HCT116 (cell line): ENCODE measurements around the gene HSPA12A. TPM values are rescaled to one million over a fixed set of nuclear protein-coding genes. Genes with fewer than 3 reads are reported as not detected.

Source experiments
- ATAC-seq: fragments of 200-7000 bp; cut with Tn5 transposase; 2 replicates; pipeline ENCODE4 v1.9.1; 2020; ENCODE audit warnings: mild to moderate bottlenecking, moderate library complexity
- BruUV-seq: library from RNA; stranded (reverse); fragments of 400-500 nt; replicated peaks from 2 replicates; lab custom pipeline; 2021; lab: Mats Ljungman, UMichigan
- CTCF ChIA-PET: fragments of 300-600 bp; sonication (Branson Sonifier 250); formaldehyde crosslinking; loops from one replicate; lab custom pipeline; 2021; ENCODE audit warnings: antibody characterized with exemption; lab: Charles Lee
- POLR2A ChIA-PET: fragments of 300-600, 350-600 bp; sonication (Branson Sonifier 250); formaldehyde crosslinking; loops from one replicate; lab custom pipeline; 2021; ENCODE audit warnings: antibody characterized with exemption; lab: Charles Lee
- RAD21 ChIA-PET, 2 experiments: fragments of 300-600 bp; sonication (Branson Sonifier 250); formaldehyde crosslinking; loops; one replicate each; lab custom pipeline; 2023; ENCODE audit warnings: low total read pairs in 2 of 2; ENCODE audit not compliant: uncharacterized antibody in 2 of 2, unreplicated experiment in 2 of 2, low non-redundant PET in 1 of 2; lab: Charles Lee
- DNase-seq: peaks from one replicate; pipeline ENCODE4 v3.0.0-alpha.2; 2010; ENCODE audit warnings: low read depth, low spot score
- H2AFZ ChIP-seq: fragments of 200-600 bp; shearing (Covaris generic), sonication (generic); 2 replicates; pipeline ENCODE4 v1.6.1; 2017; ENCODE audit warnings: low read depth, mixed run types, mixed read lengths, antibody characterized with exemption, low read length; ENCODE audit not compliant: poor library complexity, severe bottlenecking
- H3K27ac ChIP-seq: 2 replicates; pipeline ENCODE4 v1.5.1; 2012; ENCODE audit warnings: low read depth, low read length
- H3K27me3 ChIP-seq: fragments of 200-600 bp; sonication (generic); 2 replicates; pipeline ENCODE4 v1.6.1; 2016; ENCODE audit warnings: mixed run types, low read length, mixed read lengths; ENCODE audit not compliant: insufficient read depth
- H3K36me3 ChIP-seq, 2 experiments: fragments of 200-500 bp in 1 of 2; fragments of 200-600 bp in 1 of 2; sonication (Bioruptor generic) in 1 of 2; sonication (generic) in 1 of 2; 2 replicates each; pipeline versions ENCODE4 v1.5.1 to v1.6.1; 2014 to 2016; ENCODE audit warnings: low read length in 2 of 2, inconsistent platforms in 1 of 2, mixed read lengths in 1 of 2, mixed run types in 1 of 2; ENCODE audit not compliant: insufficient read depth in 2 of 2, control insufficient read depth in 1 of 2
- H3K4me1 ChIP-seq, 2 experiments: fragments of 200-600 bp in 1 of 2; sonication (generic) in 1 of 2; 2 replicates each; pipeline versions ENCODE4 v1.5.1 to v1.6.1; 2012 to 2017; ENCODE audit warnings: low read length in 2 of 2, inconsistent platforms in 1 of 2, mild to moderate bottlenecking in 1 of 2, mixed read lengths in 1 of 2, mixed run types in 1 of 2, moderate library complexity in 1 of 2; ENCODE audit not compliant: insufficient read depth in 2 of 2, control insufficient read depth in 1 of 2
- H3K4me2 ChIP-seq: fragments of 200-600 bp; sonication (generic); 2 replicates; pipeline ENCODE4 v1.6.1; 2017; ENCODE audit warnings: mixed run types, low read length, mixed read lengths
- H3K4me3 ChIP-seq, 2 experiments: fragments of 200-600 bp in 1 of 2; sonication (generic) in 1 of 2; replicated peaks in 1 of 2; 2 replicates each; pipeline ENCODE4 v1.5.1; 2011 to 2016; ENCODE audit warnings: low read length in 2 of 2, control low read depth in 1 of 2, low read depth in 1 of 2, mild to moderate bottlenecking in 1 of 2, mixed read lengths in 1 of 2, mixed run types in 1 of 2
- H3K79me2 ChIP-seq: fragments of 200-600 bp; sonication (generic); 2 replicates; pipeline ENCODE4 v1.6.1; 2017; ENCODE audit warnings: mild to moderate bottlenecking, mixed run types, low read length, moderate library complexity, mixed read lengths; ENCODE audit not compliant: insufficient read depth
- H3K9ac ChIP-seq: fragments of 200-600 bp; sonication (generic); 2 replicates; pipeline ENCODE4 v1.6.1; 2016; ENCODE audit warnings: low read length, mixed read lengths
- H3K9me2 ChIP-seq: fragments of 200-600 bp; sonication (generic), shearing (Covaris generic); 2 replicates; pipeline ENCODE4 v1.6.1; 2017; ENCODE audit warnings: mixed run types, mild to moderate bottlenecking, moderate library complexity; ENCODE audit not compliant: insufficient read depth
- H3K9me3 ChIP-seq, 2 experiments: fragments of 200-500 bp in 1 of 2; fragments of 200-600 bp in 1 of 2; sonication (Bioruptor generic) in 1 of 2; sonication (generic) in 1 of 2; 2 replicates each; pipeline ENCODE4 v1.6.1; 2014 to 2017; ENCODE audit warnings: low read length in 2 of 2, mixed read lengths in 2 of 2, inconsistent platforms in 1 of 2, low read depth in 1 of 2, mild to moderate bottlenecking in 1 of 2, mixed run types in 1 of 2, moderate library complexity in 1 of 2; ENCODE audit not compliant: control insufficient read depth in 1 of 2, insufficient read depth in 1 of 2
- H4K20me1 ChIP-seq: fragments of 200-600 bp; sonication (generic), shearing (Covaris generic); 2 replicates; pipeline ENCODE4 v1.6.1; 2017; ENCODE audit warnings: mixed run types, mild to moderate bottlenecking, moderate library complexity; ENCODE audit not compliant: insufficient read depth
- CBX3 ChIP-seq: IDR thresholded peaks from 2 replicates; pipeline ENCODE4 v1.6.1; 2012; ENCODE audit warnings: low read depth
- ELF1 ChIP-seq: IDR thresholded peaks from 2 replicates; pipeline ENCODE4 v1.6.1; 2012; ENCODE audit warnings: low read depth, borderline replicate concordance
- EZH2phosphoT487 ChIP-seq: fragments of 200-600 bp; IDR thresholded peaks from 2 replicates; pipeline ENCODE4 v1.6.1; 2018; ENCODE audit warnings: antibody characterized with exemption, borderline replicate concordance
- FOSL1 ChIP-seq: IDR thresholded peaks from 2 replicates; pipeline ENCODE4 v1.6.1; 2012; ENCODE audit warnings: low read depth
- JUND ChIP-seq: IDR thresholded peaks from 2 replicates; pipeline ENCODE4 v1.6.1; 2012
- POLR2AphosphoS5 ChIP-seq: IDR thresholded peaks from 2 replicates; pipeline ENCODE4 v1.6.1; 2011; ENCODE audit warnings: mild to moderate bottlenecking, low read depth, low read length, moderate library complexity
- SIN3A ChIP-seq: IDR thresholded peaks from 2 replicates; pipeline ENCODE4 v1.6.1; 2012; ENCODE audit warnings: low read depth
- SP1 ChIP-seq: IDR thresholded peaks from 2 replicates; pipeline ENCODE4 v1.6.1; 2012; ENCODE audit warnings: low read depth
- SRF ChIP-seq: IDR thresholded peaks from 2 replicates; pipeline ENCODE4 v1.6.1; 2012; ENCODE audit warnings: low read depth
- ZFX ChIP-seq: fragments of 450-650 bp; IDR thresholded peaks from 2 replicates; pipeline ENCODE4 v1.6.1; 2017
- intact Hi-C: fragments of 100-400 bp; cut with micrococcal nuclease; formaldehyde crosslinking; loops from 2 replicates; pipeline ENCODE4 v1.10.0; 2022
- total RNA-seq: library from RNA; stranded (reverse); gene quantifications from one replicate; pipeline ENCODE4 v1.2.1, GENCODE V29; 2021; ENCODE audit not compliant: unreplicated experiment
- TF ChIP-seq, protein P1 (sequence below): IDR thresholded peaks from 2 replicates; pipeline ENCODE4 v1.6.1; 2012; ENCODE audit warnings: low read depth
- TF ChIP-seq, protein P2 (sequence below), 3 experiments: fragments of 200-600 bp in 1 of 3; sonication (generic) in 1 of 3; IDR thresholded peaks in 2 of 3; conservative IDR thresholded peaks in 1 of 3; 2 replicates each; pipeline ENCODE4 v1.5.1; 2012 to 2017; ENCODE audit warnings: low read depth in 2 of 3, low read length in 2 of 3, antibody characterized with exemption in 1 of 3, borderline replicate concordance in 1 of 3, control low read depth in 1 of 3, mild to moderate bottlenecking in 1 of 3, mixed read lengths in 1 of 3, mixed run types in 1 of 3, moderate library complexity in 1 of 3; ENCODE audit not compliant: insufficient read depth in 1 of 3
- TF ChIP-seq, protein P3 (sequence below): IDR thresholded peaks from 2 replicates; pipeline ENCODE4 v1.6.1; 2012

HSPA12A gene
- total RNA-seq, 1 experiment from 2014 or later: 19.8 TPM

DNA sequence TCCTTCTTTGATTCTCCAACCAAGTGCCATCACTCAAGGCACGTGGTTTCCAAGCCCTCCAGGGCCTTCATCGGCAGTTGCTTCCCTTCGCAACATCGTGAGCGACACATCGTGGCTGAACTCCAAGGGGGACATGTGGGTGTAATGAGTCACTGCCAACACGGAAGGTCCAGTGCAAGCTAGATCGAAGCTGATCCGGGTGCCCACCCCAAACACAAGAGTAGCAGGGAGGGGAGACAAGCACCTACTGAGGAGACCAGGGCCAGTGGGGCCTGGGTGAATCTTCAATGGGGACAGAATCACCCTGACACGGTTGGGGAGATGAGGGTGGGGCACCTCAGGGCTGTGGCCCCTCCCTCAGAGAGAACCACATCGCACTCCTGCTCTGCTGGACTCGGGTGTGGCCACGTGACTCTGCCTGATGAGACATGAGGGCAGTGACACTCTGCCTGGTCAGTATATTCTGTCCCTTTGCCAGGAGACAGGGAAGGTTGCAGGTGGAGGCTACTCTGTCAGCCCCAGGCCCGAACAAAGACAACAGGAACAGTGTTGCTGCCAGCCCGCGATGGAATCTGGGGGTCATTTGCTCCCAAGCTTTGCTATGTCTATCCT lies 36.8 kb upstream of the HSPA12A start:
- intact Hi-C loops: no loop called here
- BruUV-seq: no TSS peak
- ATAC-seq: peak; percentile 20; the same call in 1 of the 2 replicates
- DNase-seq: peak; percentile 35
- Histone ChIP-seq H2AFZ (peak overlapping the region; percentile 92), H3K4me2 (peak overlapping the region; percentile 65), H3K4me1 (peaks cover 15 to 59% of the 10 kb centered on the region in 2 experiments), H4K20me1 (no peaks in the 10 kb centered on the region), H3K9ac (no peak overlapping the region), H3K27ac (no peak overlapping the region), H3K27me3 (no peaks in the 10 kb centered on the region), H3K9me2 (no peaks in the 10 kb centered on the region), H3K9me3 (no peaks in the 10 kb centered on the region), H3K4me3 (peak overlapping the region in 1 of 2 experiments; percentile 12; a peak in 1 of 4 replicates), H3K36me3 (no peaks in the 10 kb centered on the region), H3K79me2 (no peaks in the 10 kb centered on the region)
- TF ChIP-seq ZFX (no peak), CBX3 (peak; percentile 70; the same call in 1 of the 2 replicates), POLR2AphosphoS5 (peak; percentile 18; the same call in 1 of the 2 replicates), EZH2phosphoT487 (no peak), SRF (no peak), ELF1 (no peak), SIN3A (no peak), JUND (no peak; the same call in none of the 2 replicates), FOSL1 (peak; percentile 60), SP1 (peak; percentile 50)
- TF ChIP-seq, protein P1, sequence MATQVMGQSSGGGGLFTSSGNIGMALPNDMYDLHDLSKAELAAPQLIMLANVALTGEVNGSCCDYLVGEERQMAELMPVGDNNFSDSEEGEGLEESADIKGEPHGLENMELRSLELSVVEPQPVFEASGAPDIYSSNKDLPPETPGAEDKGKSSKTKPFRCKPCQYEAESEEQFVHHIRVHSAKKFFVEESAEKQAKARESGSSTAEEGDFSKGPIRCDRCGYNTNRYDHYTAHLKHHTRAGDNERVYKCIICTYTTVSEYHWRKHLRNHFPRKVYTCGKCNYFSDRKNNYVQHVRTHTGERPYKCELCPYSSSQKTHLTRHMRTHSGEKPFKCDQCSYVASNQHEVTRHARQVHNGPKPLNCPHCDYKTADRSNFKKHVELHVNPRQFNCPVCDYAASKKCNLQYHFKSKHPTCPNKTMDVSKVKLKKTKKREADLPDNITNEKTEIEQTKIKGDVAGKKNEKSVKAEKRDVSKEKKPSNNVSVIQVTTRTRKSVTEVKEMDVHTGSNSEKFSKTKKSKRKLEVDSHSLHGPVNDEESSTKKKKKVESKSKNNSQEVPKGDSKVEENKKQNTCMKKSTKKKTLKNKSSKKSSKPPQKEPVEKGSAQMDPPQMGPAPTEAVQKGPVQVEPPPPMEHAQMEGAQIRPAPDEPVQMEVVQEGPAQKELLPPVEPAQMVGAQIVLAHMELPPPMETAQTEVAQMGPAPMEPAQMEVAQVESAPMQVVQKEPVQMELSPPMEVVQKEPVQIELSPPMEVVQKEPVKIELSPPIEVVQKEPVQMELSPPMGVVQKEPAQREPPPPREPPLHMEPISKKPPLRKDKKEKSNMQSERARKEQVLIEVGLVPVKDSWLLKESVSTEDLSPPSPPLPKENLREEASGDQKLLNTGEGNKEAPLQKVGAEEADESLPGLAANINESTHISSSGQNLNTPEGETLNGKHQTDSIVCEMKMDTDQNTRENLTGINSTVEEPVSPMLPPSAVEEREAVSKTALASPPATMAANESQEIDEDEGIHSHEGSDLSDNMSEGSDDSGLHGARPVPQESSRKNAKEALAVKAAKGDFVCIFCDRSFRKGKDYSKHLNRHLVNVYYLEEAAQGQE: no peak
- TF ChIP-seq, protein P2, sequence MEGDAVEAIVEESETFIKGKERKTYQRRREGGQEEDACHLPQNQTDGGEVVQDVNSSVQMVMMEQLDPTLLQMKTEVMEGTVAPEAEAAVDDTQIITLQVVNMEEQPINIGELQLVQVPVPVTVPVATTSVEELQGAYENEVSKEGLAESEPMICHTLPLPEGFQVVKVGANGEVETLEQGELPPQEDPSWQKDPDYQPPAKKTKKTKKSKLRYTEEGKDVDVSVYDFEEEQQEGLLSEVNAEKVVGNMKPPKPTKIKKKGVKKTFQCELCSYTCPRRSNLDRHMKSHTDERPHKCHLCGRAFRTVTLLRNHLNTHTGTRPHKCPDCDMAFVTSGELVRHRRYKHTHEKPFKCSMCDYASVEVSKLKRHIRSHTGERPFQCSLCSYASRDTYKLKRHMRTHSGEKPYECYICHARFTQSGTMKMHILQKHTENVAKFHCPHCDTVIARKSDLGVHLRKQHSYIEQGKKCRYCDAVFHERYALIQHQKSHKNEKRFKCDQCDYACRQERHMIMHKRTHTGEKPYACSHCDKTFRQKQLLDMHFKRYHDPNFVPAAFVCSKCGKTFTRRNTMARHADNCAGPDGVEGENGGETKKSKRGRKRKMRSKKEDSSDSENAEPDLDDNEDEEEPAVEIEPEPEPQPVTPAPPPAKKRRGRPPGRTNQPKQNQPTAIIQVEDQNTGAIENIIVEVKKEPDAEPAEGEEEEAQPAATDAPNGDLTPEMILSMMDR (IDR thresholded peaks at IDR 0.05 in 2 of 3, conservative IDR thresholded peaks at IDR 0.05 in 1 of 3; ENCODE audit: borderline replicate concordance in 1 of 3, insufficient read depth in 1 of 3, low read depth in 2 of 3, low read length in 2 of 3): no peak
- TF ChIP-seq, protein P3, sequence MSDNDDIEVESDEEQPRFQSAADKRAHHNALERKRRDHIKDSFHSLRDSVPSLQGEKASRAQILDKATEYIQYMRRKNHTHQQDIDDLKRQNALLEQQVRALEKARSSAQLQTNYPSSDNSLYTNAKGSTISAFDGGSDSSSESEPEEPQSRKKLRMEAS: peak; percentile 70
- RAD21 ChIA-PET: interaction anchor here in 1 of 2 experiments (0.9 kb wide), 1 partner anchor 12 kb away, joined by 3 read pairs; no protein-coding TSS in a partner anchor
- CTCF ChIA-PET: interaction anchor here (0.7 to 8.6 kb wide), 3 partner anchors 9 to 396 kb away, joined by 3 to 48 read pairs (median 20); partner anchors contain the start of gene HSPA12A
- POLR2A ChIA-PET: no interaction called here
